GM23338 (cell line): ENCODE measurements around the gene WNT9A. TPM values are rescaled to one million over a fixed set of nuclear protein-coding genes. Genes with fewer than 3 reads are reported as not detected.

Experiments
- ATAC-seq: fragments of 200-7000 bp; cut with Tn5 transposase; 3 replicates; pipeline ENCODE4 v1.9.1; 2020
- DNase-seq: peaks from one replicate; pipeline ENCODE4 v3.0.0-alpha.2; 2015; ENCODE audit warnings: low spot score
- H2AFZ ChIP-seq: fragments of 200-600 bp; sonication (generic); 2 replicates; pipeline ENCODE4 v1.8.0; 2016; ENCODE audit warnings: antibody characterized with exemption, mild to moderate bottlenecking, moderate library complexity
- H3F3A ChIP-seq: fragments of 200-600 bp; sonication (generic); replicated peaks from 2 replicates; pipeline ENCODE4 v1.8.0; 2017; ENCODE audit warnings: antibody characterized with exemption, mixed run types, low read depth
- H3K27ac ChIP-seq: fragments of 200-600 bp; sonication (generic); 2 replicates; pipeline ENCODE4 v1.6.1; 2016; ENCODE audit warnings: low read depth
- H3K27me3 ChIP-seq: fragments of 200-600 bp; sonication (generic); 2 replicates; pipeline ENCODE4 v1.8.0; 2016; ENCODE audit warnings: mild to moderate bottlenecking, mixed run types, moderate library complexity; ENCODE audit not compliant: insufficient read depth
- H3K36me3 ChIP-seq: fragments of 200-600 bp; sonication (generic); 2 replicates; pipeline ENCODE4 v1.8.0; 2016; ENCODE audit warnings: mild to moderate bottlenecking; ENCODE audit not compliant: insufficient read depth
- H3K4me1 ChIP-seq: fragments of 200-600 bp; sonication (generic); 2 replicates; pipeline ENCODE4 v1.8.0; 2016; ENCODE audit warnings: mild to moderate bottlenecking, moderate library complexity; ENCODE audit not compliant: insufficient read depth
- H3K4me2 ChIP-seq: fragments of 200-600 bp; sonication (generic); 2 replicates; pipeline ENCODE4 v1.7.1; 2017; ENCODE audit warnings: mixed run types
- H3K4me3 ChIP-seq: fragments of 200-600 bp; sonication (generic); 2 replicates; pipeline ENCODE4 v1.6.1; 2016; ENCODE audit warnings: mixed run types
- H3K79me2 ChIP-seq: fragments of 200-600 bp; sonication (generic); replicated peaks from 2 replicates; pipeline ENCODE4 v1.8.0; 2017; ENCODE audit warnings: mild to moderate bottlenecking; ENCODE audit not compliant: insufficient read depth
- H3K9me2 ChIP-seq: fragments of 200-600 bp; sonication (generic); 2 replicates; pipeline ENCODE4 v1.8.0; 2017; ENCODE audit not compliant: insufficient read depth
- H4K20me1 ChIP-seq: fragments of 200-600 bp; sonication (generic); replicated peaks from 2 replicates; pipeline ENCODE4 v1.8.0; 2017; ENCODE audit warnings: mild to moderate bottlenecking; ENCODE audit not compliant: insufficient read depth
- H3K27ac Mint-ChIP-seq: 2 replicates; pipeline ENCODE4 v1.8.0; 2020; ENCODE audit warnings: inconsistent platforms, mild to moderate bottlenecking, moderate library complexity, mixed read lengths
- H3K27me3 Mint-ChIP-seq: 3 replicates; pipeline ENCODE4 v1.8.0; 2022; ENCODE audit warnings: low read depth, mild to moderate bottlenecking, moderate library complexity, mixed read lengths, inconsistent platforms; ENCODE audit not compliant: insufficient read depth, poor library complexity
- H3K36me3 Mint-ChIP-seq: 3 replicates; pipeline ENCODE4 v1.8.0; 2021; ENCODE audit warnings: low read depth, mild to moderate bottlenecking, inconsistent platforms, moderate library complexity, mixed read lengths
- H3K4me1 Mint-ChIP-seq: 3 replicates; pipeline ENCODE4 v1.8.0; 2020; ENCODE audit warnings: mild to moderate bottlenecking, inconsistent platforms, mixed read lengths
- H3K4me3 Mint-ChIP-seq: 3 replicates; pipeline ENCODE4 v1.8.0; 2021; ENCODE audit warnings: moderate library complexity, mild to moderate bottlenecking, inconsistent platforms, mixed read lengths
- H3K9me3 Mint-ChIP-seq: 3 replicates; pipeline ENCODE4 v1.8.0; 2020; ENCODE audit warnings: moderate library complexity, mild to moderate bottlenecking, inconsistent platforms, mixed read lengths
- CREB1 ChIP-seq: fragments of 250-450 bp; sonication (Bioruptor Pico); IDR thresholded peaks from 2 replicates; pipeline ENCODE4 v1.5.0; 2020; ENCODE audit warnings: low read depth, mild to moderate bottlenecking, moderate library complexity
- CTCF ChIP-seq, 2 experiments: fragments of 200-600 bp in 1 of 2; sonication (generic) in 1 of 2; conservative IDR thresholded peaks; 2 replicates each; pipeline versions ENCODE4 v1.5.1 to v1.6.1; 2016 to 2017; ENCODE audit warnings: antibody characterized with exemption in 2 of 2, low read depth in 2 of 2, mild to moderate bottlenecking in 2 of 2, moderate library complexity in 1 of 2
- EZH2 ChIP-seq: fragments of 200-600 bp; sonication (generic); IDR thresholded peaks from one replicate; pipeline ENCODE4 v1.8.0; 2017; ENCODE audit warnings: antibody characterized with exemption, mild to moderate bottlenecking, low read depth; ENCODE audit not compliant: unreplicated experiment
- EZH2phosphoT487 ChIP-seq: fragments of 200-600 bp; sonication (generic); IDR thresholded peaks from one replicate; pipeline ENCODE4 v1.8.1; 2018; ENCODE audit warnings: antibody characterized with exemption; ENCODE audit not compliant: unreplicated experiment
- JUNB ChIP-seq: IDR thresholded peaks from one replicate; pipeline ENCODE4 v1.6.1; 2016; ENCODE audit warnings: antibody characterized with exemption; ENCODE audit not compliant: unreplicated experiment
- NANOG ChIP-seq: IDR thresholded peaks from 2 replicates; pipeline ENCODE4 v1.6.1; 2016; ENCODE audit warnings: antibody characterized with exemption, borderline replicate concordance
- POLR2AphosphoS5 ChIP-seq: IDR thresholded peaks from 2 replicates; pipeline ENCODE4 v1.6.1; 2016; ENCODE audit warnings: antibody characterized with exemption, low read depth
- REST ChIP-seq: IDR thresholded peaks from one replicate; pipeline ENCODE4 v1.6.1; 2018; ENCODE audit warnings: antibody characterized with exemption; ENCODE audit not compliant: unreplicated experiment
- STAT1 ChIP-seq: IDR thresholded peaks from one replicate; pipeline ENCODE4 v1.6.1; 2016; ENCODE audit warnings: antibody characterized with exemption; ENCODE audit not compliant: unreplicated experiment
- ZNF114 ChIP-seq: fragments of 250-450 bp; sonication (Bioruptor Pico); IDR thresholded peaks from 2 replicates; pipeline ENCODE4 v1.5.0; 2020; ENCODE audit warnings: mild to moderate bottlenecking, moderate library complexity
- ZNF331 ChIP-seq: fragments of 250-450 bp; sonication (Bioruptor Pico); IDR thresholded peaks from 2 replicates; pipeline ENCODE4 v1.5.0; 2020; ENCODE audit warnings: low read depth, mild to moderate bottlenecking, moderate library complexity
- polyA plus RNA-seq: library from polyadenylated mRNA; unstranded; fragments of >200 nt; fragmentation: Nextera tagmentation; extraction: Ambion mirVana; gene quantifications from 2 replicates; pipeline ENCODE4 v1.2.1, GENCODE V29; 2016
- total RNA-seq: library from RNA; depleted of rRNA; stranded (reverse); fragments of >200 nt; shearing (Covaris generic); gene quantifications from 2 replicates; pipeline ENCODE4 v1.2.3, GENCODE V29; 2014
- TF ChIP-seq, protein P1 (sequence below): fragments of 250-450 bp; sonication (Bioruptor Pico); IDR thresholded peaks from 2 replicates; pipeline ENCODE4 v1.5.0; 2020; ENCODE audit warnings: mild to moderate bottlenecking, moderate library complexity
- TF ChIP-seq, protein P2 (sequence below): IDR thresholded peaks from 2 replicates; pipeline ENCODE4 v1.6.1; 2016; ENCODE audit warnings: antibody characterized with exemption

WNT9A gene
- total and polyA plus RNA-seq, 2 experiments from 2014 or later = 0.06 to 2.0 TPM

- Histone ChIP-seq H3K79me2 (no peaks in the 10 kb centered on the region), H2AFZ (no peak overlapping the region), H4K20me1 (no peaks in the 10 kb centered on the region), H3K36me3 (no peaks in the 10 kb centered on the region), H3F3A (no peaks in the 10 kb centered on the region), H3K9me2 (no peaks in the 10 kb centered on the region), H3K27me3 (no peaks in the 10 kb centered on the region), H3K4me2 (no peak overlapping the region), H3K27ac (no peak overlapping the region), H3K4me3 (no peak overlapping the region), H3K4me1 (no peaks in the 10 kb centered on the region)
- Mint-ChIP-seq H3K27ac (no peak overlapping the region), H3K36me3 (no peaks in the 10 kb centered on the region), H3K4me1 (peaks cover 6% of the 10 kb centered on the region; the same call in 2 of the 3 replicates), H3K9me3 (no peaks in the 10 kb centered on the region), H3K27me3 (peaks cover 4% of the 10 kb centered on the region), H3K4me3 (no peak overlapping the region)
- ATAC-seq (no peak), DNase-seq (no peak)
- TF ChIP-seq REST = no peak
- TF ChIP-seq ZNF114 (CRISPR knock-in tag) = no peak
- no peak for TF ChIP-seq JUNB
- TF ChIP-seq, protein P1, sequence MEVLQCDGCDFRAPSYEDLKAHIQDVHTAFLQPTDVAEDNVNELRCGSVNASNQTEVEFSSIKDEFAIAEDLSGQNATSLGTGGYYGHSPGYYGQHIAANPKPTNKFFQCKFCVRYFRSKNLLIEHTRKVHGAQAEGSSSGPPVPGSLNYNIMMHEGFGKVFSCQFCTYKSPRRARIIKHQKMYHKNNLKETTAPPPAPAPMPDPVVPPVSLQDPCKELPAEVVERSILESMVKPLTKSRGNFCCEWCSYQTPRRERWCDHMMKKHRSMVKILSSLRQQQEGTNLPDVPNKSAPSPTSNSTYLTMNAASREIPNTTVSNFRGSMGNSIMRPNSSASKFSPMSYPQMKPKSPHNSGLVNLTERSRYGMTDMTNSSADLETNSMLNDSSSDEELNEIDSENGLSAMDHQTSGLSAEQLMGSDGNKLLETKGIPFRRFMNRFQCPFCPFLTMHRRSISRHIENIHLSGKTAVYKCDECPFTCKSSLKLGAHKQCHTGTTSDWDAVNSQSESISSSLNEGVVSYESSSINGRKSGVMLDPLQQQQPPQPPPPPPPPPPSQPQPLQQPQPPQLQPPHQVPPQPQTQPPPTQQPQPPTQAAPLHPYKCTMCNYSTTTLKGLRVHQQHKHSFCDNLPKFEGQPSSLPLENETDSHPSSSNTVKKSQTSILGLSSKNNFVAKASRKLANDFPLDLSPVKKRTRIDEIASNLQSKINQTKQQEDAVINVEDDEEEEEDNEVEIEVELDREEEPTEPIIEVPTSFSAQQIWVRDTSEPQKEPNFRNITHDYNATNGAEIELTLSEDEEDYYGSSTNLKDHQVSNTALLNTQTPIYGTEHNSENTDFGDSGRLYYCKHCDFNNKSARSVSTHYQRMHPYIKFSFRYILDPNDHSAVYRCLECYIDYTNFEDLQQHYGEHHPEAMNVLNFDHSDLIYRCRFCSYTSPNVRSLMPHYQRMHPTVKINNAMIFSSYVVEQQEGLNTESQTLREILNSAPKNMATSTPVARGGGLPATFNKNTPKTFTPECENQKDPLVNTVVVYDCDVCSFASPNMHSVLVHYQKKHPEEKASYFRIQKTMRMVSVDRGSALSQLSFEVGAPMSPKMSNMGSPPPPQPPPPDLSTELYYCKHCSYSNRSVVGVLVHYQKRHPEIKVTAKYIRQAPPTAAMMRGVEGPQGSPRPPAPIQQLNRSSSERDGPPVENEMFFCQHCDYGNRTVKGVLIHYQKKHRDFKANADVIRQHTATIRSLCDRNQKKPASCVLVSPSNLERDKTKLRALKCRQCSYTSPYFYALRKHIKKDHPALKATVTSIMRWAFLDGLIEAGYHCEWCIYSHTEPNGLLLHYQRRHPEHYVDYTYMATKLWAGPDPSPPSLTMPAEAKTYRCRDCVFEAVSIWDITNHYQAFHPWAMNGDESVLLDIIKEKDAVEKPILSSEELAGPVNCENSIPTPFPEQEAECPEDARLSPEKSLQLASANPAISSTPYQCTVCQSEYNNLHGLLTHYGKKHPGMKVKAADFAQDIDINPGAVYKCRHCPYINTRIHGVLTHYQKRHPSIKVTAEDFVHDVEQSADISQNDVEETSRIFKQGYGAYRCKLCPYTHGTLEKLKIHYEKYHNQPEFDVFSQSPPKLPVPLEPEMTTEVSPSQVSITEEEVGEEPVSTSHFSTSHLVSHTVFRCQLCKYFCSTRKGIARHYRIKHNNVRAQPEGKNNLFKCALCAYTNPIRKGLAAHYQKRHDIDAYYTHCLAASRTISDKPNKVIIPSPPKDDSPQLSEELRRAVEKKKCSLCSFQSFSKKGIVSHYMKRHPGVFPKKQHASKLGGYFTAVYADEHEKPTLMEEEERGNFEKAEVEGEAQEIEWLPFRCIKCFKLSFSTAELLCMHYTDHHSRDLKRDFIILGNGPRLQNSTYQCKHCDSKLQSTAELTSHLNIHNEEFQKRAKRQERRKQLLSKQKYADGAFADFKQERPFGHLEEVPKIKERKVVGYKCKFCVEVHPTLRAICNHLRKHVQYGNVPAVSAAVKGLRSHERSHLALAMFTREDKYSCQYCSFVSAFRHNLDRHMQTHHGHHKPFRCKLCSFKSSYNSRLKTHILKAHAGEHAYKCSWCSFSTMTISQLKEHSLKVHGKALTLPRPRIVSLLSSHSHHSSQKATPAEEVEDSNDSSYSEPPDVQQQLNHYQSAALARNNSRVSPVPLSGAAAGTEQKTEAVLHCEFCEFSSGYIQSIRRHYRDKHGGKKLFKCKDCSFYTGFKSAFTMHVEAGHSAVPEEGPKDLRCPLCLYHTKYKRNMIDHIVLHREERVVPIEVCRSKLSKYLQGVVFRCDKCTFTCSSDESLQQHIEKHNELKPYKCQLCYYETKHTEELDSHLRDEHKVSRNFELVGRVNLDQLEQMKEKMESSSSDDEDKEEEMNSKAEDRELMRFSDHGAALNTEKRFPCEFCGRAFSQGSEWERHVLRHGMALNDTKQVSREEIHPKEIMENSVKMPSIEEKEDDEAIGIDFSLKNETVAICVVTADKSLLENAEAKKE (CRISPR knock-in tag) = no peak
- no peak for TF ChIP-seq EZH2
- no peak for TF ChIP-seq EZH2phosphoT487
- TF ChIP-seq CREB1 (CRISPR knock-in tag) = no peak
- TF ChIP-seq, protein P2, sequence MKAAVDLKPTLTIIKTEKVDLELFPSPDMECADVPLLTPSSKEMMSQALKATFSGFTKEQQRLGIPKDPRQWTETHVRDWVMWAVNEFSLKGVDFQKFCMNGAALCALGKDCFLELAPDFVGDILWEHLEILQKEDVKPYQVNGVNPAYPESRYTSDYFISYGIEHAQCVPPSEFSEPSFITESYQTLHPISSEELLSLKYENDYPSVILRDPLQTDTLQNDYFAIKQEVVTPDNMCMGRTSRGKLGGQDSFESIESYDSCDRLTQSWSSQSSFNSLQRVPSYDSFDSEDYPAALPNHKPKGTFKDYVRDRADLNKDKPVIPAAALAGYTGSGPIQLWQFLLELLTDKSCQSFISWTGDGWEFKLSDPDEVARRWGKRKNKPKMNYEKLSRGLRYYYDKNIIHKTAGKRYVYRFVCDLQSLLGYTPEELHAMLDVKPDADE = no peak
- no peak for TF ChIP-seq POLR2AphosphoS5
- TF ChIP-seq NANOG = no peak
- no peak for TF ChIP-seq STAT1
- no peak for TF ChIP-seq CTCF (conservative IDR thresholded peaks at IDR 0.05; ENCODE audit: low read depth in 2 of 2)
- no peak for TF ChIP-seq ZNF331
Measured at GRCh38 chr1:227926896-227927885, 20.5 kb downstream of the WNT9A start.
